Measurements from ENCODE around the gene CHID1. TPM values are rescaled to one million over a fixed set of nuclear protein-coding genes. Genes with fewer than 3 reads are reported as not detected.

CHID1 gene
- total and polyA plus RNA-seq, 8 donors = 81.4 to 95.7 (median 93.5) TPM

- TF ChIP-seq CTCF (IDR thresholded peaks at IDR 0.05) = no peak
- intact Hi-C loops (cut with DNase I) = no loop called here
- H3K27me3 ChIP-seq = no peaks in the 10 kb centered on the region
- H3K4me1 ChIP-seq = peaks cover 3 to 6% of the 10 kb centered on the region in 2 donors
- peaks cover 0 to 13% of the 10 kb centered on the region in 2 donors for H3K36me3 ChIP-seq
- H3K9me3 ChIP-seq = no peaks in the 10 kb centered on the region
- DNase-seq (no peak), ATAC-seq (no peak)
- H3K27ac ChIP-seq = no peak overlapping the region
- H3K4me3 ChIP-seq = no peak overlapping the region
Observed at GRCh38 chr11:858053-858761, 52.4 kb downstream of the CHID1 start.

GRCh38 chr11:856397-856796 lies 54.2 kb downstream of the CHID1 start:
- intact Hi-C loops (cut with DNase I) = no loop called here
- H3K27ac ChIP-seq = no peak overlapping the region
- TF ChIP-seq CTCF (IDR thresholded peaks at IDR 0.05) = no peak
- H3K9me3 ChIP-seq = no peaks in the 10 kb centered on the region
- no peak overlapping the region for H3K4me3 ChIP-seq
- H3K4me1 ChIP-seq = peaks cover 3 to 6% of the 10 kb centered on the region in 2 donors
- H3K36me3 ChIP-seq = peaks cover 0 to 6% of the 10 kb centered on the region in 2 donors
- no peaks in the 10 kb centered on the region for H3K27me3 ChIP-seq
- no peak for ATAC-seq
- DNase-seq = no peak

- Histone ChIP-seq H3K9me3 (no peaks in the 10 kb centered on the region), H3K4me3 (no peak overlapping the region), H3K36me3 (peaks cover 0 to 6% of the 10 kb centered on the region in 2 donors), H3K27ac (no peak overlapping the region), H3K27me3 (peaks cover 0 to under 1% of the 10 kb centered on the region in 2 donors), H3K4me1 (peaks cover 3 to 6% of the 10 kb centered on the region in 2 donors)
- no peak for ATAC-seq
- DNase-seq = no peak
- TF ChIP-seq CTCF (IDR thresholded peaks at IDR 0.05) = no peak
- intact Hi-C loops (cut with DNase I) = no loop called here
Observed at GRCh38 chr11:855796-856195, 54.8 kb downstream of the CHID1 start.

GRCh38 chr11:855330-855674 lies 55.3 kb downstream of the CHID1 start:
- ATAC-seq (no peak), DNase-seq (no peak)
- peaks cover 0 to 6% of the 10 kb centered on the region in 2 donors for H3K36me3 ChIP-seq
- H3K4me3 ChIP-seq = no peak overlapping the region
- H3K27ac ChIP-seq = no peak overlapping the region
- intact Hi-C loops (cut with DNase I) = no loop called here
- peaks cover 3 to 10% of the 10 kb centered on the region in 2 donors for H3K4me1 ChIP-seq
- peaks cover 0 to 6% of the 10 kb centered on the region in 2 donors for H3K27me3 ChIP-seq
- no peak for TF ChIP-seq CTCF (IDR thresholded peaks at IDR 0.05)
- H3K9me3 ChIP-seq = no peaks in the 10 kb centered on the region

- no peak overlapping the region for H3K4me3 ChIP-seq
- TF ChIP-seq CTCF (IDR thresholded peaks at IDR 0.05) = no peak
- peaks cover 0 to 11% of the 10 kb centered on the region in 2 donors for H3K27me3 ChIP-seq
- ATAC-seq = no peak
- peaks cover 0 to 6% of the 10 kb centered on the region in 2 donors for H3K36me3 ChIP-seq
- intact Hi-C loops (cut with DNase I) = no loop called here
- no peaks in the 10 kb centered on the region for H3K9me3 ChIP-seq
- peaks cover 6 to 15% of the 10 kb centered on the region in 2 donors for H3K4me1 ChIP-seq
- no peak for DNase-seq
- H3K27ac ChIP-seq = no peak overlapping the region
Observed at GRCh38 chr11:854601-855329, 55.8 kb downstream of the CHID1 start.
